GM19452 (cell line): ENCODE data around the gene EEF1A2.

ENCODE experiments used
- ATAC-seq: cut with Tn5 transposase; IDR thresholded peaks from one replicate; pipeline ENCODE4 v1.9.1; 2021; ENCODE audit not compliant: unreplicated experiment

EEF1A2 gene

DNA sequence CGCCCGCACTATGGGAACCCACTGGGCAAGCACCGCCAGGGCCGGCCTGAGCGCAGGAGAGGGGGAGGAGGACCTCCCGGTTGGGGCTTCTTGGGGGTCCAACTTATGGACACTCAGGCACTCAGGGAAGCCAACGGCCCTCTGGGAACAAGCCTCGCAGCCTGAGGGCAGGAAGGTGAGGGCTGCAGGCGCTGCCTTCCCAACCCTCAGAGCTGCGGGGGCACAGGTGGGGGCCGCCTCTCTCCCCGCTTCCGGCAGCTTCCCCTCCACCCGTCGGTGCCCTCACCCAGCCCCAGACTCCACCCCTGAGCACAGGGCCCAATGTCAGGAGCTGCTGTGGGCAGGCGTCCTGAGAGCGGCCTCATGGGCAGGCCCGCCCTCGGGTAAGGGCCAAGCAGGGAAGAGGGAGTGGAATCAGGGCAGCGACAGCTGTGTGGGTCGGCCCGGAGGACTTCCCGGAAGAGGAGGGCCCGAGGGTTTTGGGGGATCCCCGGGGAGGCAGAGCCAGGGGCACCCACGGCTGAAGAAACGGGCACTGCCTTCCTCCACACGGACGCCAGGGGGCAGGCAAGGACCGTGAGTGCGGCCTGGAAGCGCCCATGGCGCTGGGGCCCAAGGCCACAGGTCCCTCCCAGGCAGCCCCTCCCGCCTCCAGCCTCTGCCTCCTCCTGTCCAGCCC, 38.8 kb upstream of the EEF1A2 start:
- ATAC-seq = peak; percentile 84

DNA sequence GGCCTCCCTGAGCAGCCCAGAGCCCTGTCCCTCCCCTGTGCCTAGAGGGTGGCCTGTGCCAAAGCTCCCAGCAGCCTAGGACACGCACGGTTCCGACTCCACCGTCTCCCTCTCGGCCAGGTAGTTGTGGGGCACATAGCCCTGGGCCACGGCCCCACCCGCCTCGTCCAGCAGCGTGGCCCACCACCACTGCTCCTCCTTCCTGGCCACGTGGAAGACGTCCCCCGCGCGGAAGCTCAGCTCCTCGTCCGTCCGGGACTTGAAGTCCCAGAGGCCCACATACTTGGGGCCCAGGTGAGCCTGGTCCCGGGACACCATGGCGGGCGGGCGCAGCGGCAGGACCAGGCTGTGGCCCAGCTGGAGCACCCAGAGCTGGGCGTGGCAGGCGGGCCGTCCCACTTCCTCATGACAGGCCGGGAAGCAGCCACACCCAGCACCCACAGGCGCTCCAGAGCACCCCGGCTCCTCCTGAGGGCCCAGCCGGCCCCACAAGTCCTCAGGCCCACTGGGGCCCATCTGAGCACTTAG, 38.2 kb upstream of the EEF1A2 start, which contains the start of gene PTK6:
TSS of gene PTK6 (minus strand) at position 380 of the 528 bp plus-strand sequence. CDS start at position 318, 62 bp downstream.
- peak; percentile 7 for ATAC-seq

DNA sequence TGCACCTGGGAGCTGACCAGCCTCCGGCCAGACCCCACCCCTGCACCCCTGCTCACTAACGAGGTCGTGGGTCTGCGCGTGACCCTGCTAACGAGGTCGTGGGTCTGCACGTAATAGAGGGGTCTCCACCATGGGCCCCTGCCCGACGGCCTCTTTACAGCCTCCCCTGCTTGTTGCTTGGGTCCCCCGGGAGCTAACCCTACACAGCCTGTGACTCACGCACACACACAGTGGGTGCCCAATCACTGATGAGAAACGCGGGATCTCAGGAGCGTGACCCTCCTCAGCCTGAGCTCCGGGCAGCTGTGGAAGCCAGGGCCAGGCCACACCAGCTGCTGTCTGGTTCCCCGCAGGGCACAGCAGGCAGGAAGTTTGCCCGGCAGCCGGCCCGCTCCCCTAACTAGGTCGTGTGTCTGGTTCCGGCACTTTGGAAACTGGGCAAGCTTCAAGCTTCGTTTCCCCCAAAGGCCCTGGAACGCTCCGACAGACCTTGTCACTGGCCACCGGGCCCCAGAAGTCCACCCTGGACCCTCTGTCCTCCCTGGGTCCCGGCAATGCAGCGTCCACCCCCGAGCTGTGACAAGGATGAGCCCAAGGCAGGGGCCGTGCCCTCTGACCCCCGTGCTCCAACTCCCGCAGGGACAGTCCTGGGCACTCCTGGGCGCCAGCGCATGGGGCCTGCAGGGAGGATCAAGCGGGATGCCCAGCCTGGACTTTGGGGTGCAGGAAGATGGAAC, 37.5 kb upstream of the EEF1A2 start:
- no peak for ATAC-seq

DNA sequence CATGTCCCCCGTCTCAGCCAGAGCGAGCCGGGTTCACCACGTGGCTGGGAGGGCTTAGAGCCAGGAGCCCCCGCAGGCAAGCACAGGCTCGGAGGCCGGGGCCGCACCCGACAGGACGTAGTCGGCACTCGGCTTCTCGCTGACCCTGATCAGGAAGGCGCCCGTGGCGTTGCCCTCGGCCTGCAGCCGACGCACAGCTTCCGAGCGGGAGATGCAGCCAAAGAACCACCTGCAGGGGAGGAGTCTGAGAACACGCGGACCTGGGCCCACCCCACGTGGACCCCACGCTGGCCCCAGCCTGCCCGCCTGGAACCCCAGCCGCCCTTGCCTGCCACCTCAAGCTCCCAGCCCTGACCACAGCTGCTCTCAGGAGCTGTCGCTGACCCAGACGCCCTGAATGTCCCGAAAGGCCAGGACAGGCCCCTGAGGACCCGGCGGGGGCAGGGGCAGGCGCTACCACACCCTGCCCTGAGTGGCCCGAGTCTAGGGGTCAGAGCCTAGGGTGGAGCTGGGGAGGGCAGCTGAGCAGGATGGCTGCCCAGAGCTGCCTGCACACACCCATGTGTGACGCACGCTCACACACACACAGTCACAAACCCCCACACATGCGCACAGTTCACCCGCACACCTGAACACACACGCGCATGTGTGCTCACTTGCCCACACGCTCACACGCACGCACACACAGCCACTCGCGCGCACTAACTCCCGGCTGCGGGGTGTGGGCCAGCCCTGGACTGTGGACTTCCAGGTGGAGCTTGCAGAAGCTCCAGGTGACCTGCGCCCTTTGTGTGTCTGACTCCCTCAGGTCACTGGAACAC, 36.2 kb upstream of the EEF1A2 start:
- ATAC-seq = no peak

DNA sequence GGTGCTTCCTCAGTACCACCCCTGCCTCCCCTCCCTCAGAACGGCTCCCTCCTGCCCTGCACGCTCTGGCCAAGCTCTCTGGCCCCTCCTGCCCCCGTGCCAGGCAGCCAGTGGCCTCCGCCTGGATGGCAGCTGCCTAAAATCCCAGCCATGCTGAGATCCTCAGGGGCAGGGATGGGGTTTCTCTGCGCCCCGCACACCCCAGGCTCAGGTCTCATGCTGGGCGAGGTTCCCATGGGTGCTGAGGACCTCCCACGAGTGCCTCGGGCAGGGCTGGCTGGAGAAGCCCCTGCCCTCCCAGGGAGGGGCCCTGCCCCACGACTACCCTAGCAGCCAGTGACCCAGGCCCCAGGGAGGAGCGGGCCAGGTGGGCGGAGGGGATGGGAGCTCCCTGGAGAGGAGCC, 35.5 kb upstream of the EEF1A2 start:
- no peak for ATAC-seq

DNA sequence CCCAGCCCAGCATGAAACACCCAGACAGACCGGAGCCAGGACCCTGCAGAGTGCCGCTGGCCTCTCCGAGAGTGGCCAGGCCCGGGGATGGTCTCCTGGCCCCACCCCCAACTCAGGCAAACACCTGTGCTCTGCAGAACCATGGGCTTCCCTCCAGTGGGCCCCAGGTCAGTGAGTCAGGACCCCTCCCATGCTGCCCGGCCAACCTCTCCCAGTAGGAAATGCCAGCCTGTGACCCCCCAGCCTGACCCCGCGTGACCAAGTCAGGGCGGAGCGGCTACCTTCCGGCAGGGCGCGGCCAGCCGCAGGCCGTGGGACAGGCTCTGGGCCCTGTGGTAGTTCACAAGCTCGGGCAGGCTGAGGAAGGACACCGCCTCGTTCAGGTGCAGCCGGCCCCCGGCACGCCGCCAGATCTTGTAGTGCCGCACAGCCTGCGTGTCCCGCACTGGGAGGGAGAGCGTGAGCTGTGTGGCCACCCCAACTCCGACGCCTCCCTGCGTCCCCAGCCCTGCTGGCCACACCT, 35.0 kb upstream of the EEF1A2 start:
- ATAC-seq = no peak

DNA sequence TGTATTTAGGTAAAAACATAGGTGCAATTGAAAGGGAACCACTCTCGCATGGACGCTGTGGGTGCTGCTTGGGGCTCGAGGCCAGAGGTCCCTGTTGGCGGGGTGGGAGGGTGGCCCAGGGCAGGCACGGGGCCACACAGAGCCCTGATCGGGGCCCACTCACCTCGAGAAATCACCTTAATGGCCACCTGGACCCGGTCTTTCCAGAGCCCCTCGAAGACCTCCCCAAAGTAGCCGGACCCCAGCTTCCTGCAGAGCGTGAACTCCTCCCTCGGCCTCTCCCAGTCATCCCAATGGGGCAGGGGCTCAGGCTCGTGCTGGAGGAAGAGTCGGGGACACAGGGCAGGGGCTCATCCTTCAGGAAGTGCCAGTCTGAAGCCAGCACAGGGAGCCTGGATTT, 34.5 kb upstream of the EEF1A2 start:
- no peak for ATAC-seq

DNA sequence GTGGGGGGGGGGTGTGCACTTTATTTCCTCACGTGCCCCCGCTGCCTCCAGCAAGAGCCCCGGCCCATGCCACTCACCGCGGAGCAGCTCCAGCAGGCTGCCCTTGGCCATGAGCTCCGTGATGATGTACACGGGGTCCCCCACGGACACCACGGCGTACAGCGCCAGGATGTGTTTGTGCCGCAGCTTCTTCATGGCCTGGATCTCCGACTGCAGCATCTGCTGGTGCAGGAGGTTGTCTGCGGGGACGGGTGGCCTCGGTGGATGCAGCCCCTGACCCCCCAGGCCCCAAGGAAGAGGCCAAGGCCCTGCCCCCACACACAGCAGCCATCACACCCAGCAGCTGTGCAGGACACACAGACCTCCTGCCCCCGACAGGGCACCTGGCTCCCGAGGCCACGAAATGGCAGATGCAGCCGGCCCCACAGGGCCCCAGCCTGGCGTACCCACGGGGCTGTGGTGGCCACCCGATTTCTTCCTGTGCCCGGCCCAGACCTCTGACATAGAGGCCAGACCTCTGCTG, 33.6 kb upstream of the EEF1A2 start:
- no peak for ATAC-seq

DNA sequence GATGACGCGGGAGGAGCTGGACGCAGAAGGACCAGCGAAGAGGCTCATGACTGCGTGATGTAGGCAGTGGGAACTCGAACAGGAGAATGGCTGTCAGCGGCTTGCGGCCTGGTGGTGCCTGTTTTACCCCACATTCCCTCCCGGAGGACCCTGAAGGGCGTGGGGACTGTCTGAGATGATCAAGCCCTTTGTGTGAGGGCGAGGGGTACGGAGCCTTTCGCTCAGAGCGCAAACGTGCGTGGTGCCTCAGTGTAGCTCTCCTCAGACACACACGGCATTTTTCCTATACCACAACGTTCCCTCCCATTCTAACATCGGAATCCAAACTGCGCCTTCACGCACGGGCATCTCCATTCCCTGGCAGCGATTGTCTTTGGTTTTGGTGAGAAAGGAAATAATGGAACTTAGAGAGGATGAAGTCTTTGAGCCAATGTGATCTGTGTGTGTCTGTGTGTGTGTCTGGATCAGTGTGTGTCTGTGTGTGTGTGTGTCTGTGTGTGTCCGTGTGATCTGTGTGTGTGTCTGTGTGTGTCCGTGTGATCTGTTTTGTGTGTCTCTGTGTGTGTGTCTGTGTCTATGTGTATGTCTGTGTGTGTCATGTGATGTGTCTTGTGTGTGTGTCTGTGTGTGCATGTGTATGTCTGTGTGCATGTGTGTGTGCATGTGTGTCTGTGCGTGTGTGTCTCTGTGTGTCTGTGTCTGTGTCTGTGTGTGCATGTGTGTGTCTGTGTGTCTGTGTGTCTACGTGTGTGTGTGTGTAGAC, 33.0 kb upstream of the EEF1A2 start:
- no peak for ATAC-seq

DNA sequence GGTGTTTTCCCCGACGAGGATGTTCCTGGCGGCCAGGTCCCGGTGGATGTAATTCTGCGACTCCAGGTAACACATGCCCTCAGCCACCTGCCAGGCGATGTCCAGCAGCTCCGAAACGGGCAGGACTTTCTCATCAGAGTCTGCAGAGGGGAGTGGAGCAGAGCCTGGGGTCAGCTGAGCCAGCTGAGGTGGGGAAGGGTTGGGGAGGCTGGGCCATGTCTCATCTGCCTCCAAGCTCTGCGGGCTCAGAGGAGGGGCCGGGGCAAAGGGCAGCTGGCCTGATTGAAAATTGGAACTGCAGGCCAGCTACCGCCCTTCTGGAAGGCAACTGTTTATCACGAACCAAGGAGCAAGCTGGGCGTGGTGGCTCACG, 31.9 kb upstream of the EEF1A2 start:
- no peak for ATAC-seq

DNA sequence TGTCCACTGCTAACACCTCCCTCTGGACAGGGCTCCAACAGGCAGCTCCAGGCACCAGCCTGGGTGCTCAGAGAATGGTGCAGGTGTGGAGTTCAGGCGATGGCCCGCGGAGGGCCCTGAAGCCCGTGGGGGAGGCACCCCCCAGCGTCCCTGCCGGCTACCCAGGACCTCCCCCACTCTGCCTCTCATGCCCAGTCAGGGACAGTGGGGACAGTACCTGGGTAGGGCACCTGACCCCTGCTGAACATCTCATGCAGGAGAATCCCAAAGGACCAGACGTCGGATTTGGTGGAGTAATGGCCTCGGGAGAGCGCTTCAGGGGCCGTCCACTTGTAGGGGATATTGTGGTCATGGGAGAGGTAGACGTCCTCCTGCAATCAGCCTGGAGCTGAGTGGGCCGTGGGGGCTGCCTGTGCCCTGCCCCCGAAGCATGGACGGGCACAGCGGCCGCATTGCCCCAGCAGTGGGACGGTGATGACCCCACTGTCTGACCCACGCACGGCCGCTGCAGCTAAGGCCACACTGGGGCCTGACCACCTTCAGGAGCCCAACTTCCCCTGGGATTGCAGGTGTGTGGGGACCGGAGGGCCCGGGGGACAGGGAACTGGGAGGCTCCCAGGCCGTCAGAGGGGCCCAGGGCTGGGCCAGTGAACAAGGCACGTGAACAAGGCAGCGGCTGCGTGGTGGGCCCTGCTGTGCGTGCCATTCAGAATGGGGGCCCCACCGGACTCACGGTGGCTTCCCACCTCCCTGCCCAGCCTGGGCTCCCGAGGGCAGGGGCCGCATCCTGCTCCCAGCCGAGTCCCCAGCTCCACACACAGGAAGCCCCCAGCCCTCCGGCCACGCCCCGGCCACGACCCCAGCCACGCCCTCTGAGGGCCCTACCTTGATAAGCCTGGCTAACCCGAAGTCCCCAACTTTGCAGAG, 31.2 kb upstream of the EEF1A2 start:
- ATAC-seq = no peak

DNA sequence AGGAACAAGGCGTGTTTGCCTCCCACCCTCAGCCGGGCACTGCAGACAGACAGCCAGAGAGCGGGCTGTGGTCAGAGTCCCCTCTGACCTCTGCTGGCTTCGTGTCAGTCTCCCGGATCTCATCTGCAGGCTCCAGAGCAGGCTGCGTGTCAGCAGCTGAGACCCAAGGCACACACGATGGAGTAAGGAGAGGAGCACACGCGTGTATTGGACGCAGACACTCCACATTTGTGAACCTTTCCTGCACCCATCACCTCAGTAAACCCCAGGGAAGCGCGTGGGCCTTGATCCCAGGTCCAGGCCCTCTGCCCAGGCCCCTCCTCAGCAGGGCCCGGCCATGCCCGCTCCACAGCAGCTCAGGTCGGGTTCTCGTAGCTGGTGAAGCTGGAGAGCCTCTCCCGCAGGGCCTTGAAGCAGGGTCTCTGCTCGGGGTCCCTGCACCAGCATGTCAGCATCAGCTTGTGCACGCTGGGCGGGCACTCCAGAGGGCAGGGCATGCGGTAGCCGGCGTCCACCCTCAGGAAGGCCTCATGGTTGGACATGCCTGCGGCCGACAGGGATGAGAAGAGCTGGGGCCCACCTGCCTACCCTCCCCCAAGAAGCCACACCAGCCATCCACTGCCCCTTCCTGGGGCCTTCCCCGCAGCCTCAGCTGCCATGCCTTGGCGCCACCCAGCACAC, 30.4 kb upstream of the EEF1A2 start:
- no peak for ATAC-seq

DNA sequence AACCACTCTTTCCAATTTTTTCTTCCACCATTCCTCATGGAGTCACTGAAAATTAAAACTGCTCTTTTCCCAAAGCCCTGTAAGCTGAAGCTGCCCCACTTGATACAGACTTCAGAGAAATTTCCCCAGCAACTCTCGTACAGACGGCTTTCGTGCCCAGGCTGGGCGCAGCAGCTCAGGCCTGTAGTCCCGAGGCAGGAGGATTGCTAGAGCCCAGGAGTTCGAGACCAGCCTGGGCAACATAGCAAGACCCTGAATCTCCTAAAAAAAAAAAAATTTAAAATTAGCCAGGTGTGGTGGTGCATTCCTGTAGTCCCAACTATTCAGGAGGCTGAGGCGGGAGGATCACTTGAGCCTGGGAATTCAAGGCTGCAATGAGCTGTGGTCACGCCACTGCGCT, 28.3 kb upstream of the EEF1A2 start:
- no peak for ATAC-seq

DNA sequence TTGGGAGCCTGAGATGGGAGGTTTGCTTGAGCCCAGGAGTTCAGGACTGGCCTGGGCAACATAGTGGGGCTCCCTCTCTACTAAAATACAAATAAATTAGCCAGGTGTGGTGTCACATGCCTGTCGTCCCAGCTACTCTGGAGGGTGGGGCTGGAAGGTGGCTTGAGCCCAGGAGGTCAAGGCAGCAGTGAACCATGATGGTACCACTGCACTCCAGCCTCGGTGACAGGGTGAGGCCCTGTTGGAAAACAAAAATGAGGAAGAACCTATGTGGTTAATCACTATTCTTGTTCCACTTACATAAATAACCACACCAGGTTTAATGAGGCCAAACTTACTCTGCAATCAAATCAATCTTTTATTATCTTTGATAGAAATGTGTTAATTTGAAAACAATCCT, 27.1 kb upstream of the EEF1A2 start:
- ATAC-seq = no peak

DNA sequence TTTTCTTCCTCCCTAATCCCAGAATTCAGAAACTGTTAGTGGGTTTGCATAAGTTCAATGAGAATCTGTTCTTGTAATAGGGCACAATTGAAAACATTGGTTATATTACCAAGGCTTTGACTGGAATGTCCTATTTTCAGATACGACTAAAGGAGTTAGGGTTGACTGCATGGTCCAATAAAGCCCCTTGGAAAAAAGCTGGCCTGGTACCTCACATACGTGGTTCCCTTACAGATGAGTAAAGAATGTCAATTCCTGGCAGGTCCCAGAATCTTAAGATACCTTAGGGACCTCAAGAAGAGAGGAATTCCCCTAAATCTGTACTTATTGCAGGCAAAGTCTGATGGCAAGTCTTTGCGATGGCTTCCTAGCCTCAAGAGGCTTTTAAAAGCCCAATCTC, 26.3 kb upstream of the EEF1A2 start:
- no peak for ATAC-seq

DNA sequence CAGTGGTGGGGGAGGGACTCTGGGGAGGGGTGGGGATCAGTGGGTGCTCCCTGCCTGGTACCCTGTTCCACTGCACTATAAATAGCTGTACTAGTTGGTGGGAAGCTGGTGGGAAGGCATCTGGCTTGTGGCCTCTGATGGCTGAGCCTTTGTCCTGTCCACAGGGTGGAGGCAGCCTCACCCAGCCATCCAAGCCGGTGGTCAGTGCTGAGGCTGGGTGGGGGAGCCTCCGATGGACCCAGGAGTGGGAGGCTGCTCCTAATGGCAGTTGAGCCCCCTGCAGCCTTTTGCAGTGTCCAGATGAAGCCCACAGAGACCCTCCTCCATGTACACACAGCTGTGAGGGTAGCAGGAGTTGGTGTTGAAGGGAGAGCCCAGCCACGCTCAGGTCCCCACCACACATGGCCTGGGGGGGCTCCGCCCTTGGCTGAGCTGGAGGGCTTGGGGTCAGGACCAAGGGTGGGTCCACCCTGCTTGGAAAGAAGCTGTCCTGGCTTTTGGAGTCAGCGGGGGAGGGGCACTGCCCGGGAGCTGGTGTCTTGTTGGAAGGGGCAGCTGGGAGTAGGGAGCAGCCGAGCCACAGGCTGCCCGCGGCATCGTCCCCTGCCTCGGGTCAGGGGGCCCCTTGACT, 24.2 kb upstream of the EEF1A2 start:
- ATAC-seq = no peak

DNA sequence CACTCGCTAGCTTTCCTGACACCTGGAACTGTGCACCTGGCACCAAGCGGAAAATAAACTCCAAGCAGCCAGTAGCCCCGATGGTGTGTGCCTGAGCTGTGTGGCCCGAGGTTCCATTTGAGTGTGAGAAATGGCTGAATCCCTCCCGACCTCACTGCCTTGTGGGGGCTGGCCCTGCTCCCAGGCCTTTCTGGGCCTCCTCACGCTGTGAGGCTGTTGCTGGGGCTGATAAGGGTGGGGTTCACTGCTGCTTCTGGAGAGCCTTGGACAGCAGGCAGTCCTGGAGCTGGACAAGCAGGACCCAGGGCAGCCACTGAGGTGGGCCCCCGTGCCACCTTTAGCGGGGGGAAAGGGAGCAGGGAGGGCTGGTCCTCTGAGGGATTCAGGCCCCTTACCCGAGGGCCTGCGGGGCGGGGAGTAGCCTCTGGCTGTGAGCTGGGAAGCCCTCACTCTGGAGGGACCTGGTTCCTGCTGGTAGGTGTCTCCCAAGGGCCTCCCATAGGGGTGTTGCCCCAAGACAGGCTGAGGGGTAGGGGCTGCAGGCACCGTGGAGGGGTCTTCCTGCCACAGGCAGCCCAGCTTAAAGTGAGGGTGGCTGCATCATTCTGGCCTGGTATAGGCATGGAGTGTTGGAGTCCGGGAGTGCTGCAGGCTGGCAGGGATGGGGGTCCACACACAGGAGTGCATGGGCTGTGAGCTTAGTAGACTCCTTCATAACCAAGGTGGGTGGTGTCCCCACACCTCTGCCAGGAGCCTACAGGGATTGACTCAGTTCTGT, 23.4 kb upstream of the EEF1A2 start:
- no peak for ATAC-seq

DNA sequence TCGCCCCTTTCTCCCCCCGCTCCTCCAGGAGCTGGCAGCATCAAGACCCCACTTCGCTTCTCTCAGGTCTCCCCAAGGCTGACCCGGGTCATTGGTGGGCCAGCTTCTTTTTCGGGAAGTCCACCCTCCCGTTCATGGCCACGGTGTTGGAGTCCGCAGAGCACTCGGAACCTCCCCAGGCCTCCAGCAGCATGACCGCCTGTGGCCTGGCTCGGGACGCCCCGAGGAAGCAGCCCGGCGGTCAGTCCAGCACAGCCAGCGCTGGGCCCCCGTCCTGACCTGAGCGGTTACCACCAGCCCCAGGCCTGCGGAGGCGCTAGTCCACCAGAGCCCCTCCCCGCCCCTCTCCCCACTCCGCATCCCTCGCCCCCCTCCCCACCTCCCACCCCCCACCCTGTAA, 22.7 kb upstream of the EEF1A2 start:
- ATAC-seq = no peak
